ENCODE data around the gene SLC9A7. TPM values are rescaled to one million over a fixed set of nuclear protein-coding genes. Genes with fewer than 3 reads are reported as not detected.

SLC9A7 gene
- total and polyA plus RNA-seq, 7 experiments from 2014 or later: 1.3 to 11.3 (median 3.2) TPM

GRCh38 chrX:46712764-46713163 is 46.2 kb downstream of the SLC9A7 start:
- no peak overlapping the region for H3K27ac Mint-ChIP-seq
- peaks cover 0 to 20% (median 3%) of the 10 kb centered on the region in 5 donors for H3K36me3 Mint-ChIP-seq
- peaks cover 0 to 8% (median 0%) of the 10 kb centered on the region in 11 donors for H3K9me3 Mint-ChIP-seq
- Histone ChIP-seq H3K36me3 (ENCODE audit: control insufficient read depth in 2 of 3, insufficient read depth in 3 of 3, low read length in 3 of 3) (no peaks in the 10 kb centered on the region), H3K4me1 (ENCODE audit: control insufficient read depth in 2 of 2, insufficient read depth in 2 of 2, low read length in 2 of 2) (no peaks in the 10 kb centered on the region), H3K27ac (ENCODE audit: low read depth, low read length) (no peak overlapping the region), H3K27me3 (ENCODE audit: control insufficient read depth in 2 of 2, insufficient read depth in 2 of 2, low read length in 2 of 2) (no peaks in the 10 kb centered on the region), H3K4me3 (ENCODE audit: low read length) (no peak overlapping the region), H3K9me3 (ENCODE audit: control insufficient read depth in 2 of 3, low read length in 3 of 3) (no peaks in the 10 kb centered on the region)
- POLR2A ChIA-PET: no interaction called here
- CTCF ChIA-PET: interaction anchor here (0.6 kb wide), 1 partner anchor 124 kb away, joined by 3 read pairs; no protein-coding TSS in a partner anchor
- DNase-seq: no peak
- no peak overlapping the region for H3K4me3 Mint-ChIP-seq
- no peaks in the 10 kb centered on the region for H3K27me3 Mint-ChIP-seq
- intact Hi-C loops (cut with micrococcal nuclease): loop anchor here in 1 of 2 donors (10.0 kb wide), 1 partner anchor 1052 kb away; no protein-coding TSS in a partner anchor
- H3K4me1 Mint-ChIP-seq: peaks cover 0 to 64% (median 5%) of the 10 kb centered on the region in 7 donors
- no peak for ATAC-seq

GRCh38 chrX:46710927-46711623 is 47.8 kb downstream of the SLC9A7 start:
- CTCF ChIA-PET: no interaction called here
- ATAC-seq: no peak

GRCh38 chrX:46710425-46710824 is 48.5 kb downstream of the SLC9A7 start:
- no peak overlapping the region for H3K4me3 ChIP-seq (ENCODE audit: low read length)
- ATAC-seq (no peak), DNase-seq (no peak)
- CTCF ChIA-PET: no interaction called here
- H3K9me3 ChIP-seq (ENCODE audit: control insufficient read depth in 2 of 3, low read length in 3 of 3): no peaks in the 10 kb centered on the region
- H3K36me3 ChIP-seq (ENCODE audit: control insufficient read depth in 2 of 3, insufficient read depth in 3 of 3, low read length in 3 of 3): no peaks in the 10 kb centered on the region
- H3K27ac ChIP-seq (ENCODE audit: low read depth, low read length): no peak overlapping the region
- POLR2A ChIA-PET: no interaction called here
- no peaks in the 10 kb centered on the region for H3K4me1 ChIP-seq (ENCODE audit: control insufficient read depth in 2 of 2, insufficient read depth in 2 of 2, low read length in 2 of 2)
- peak overlapping the region in 1 of 9 donors; percentile 50 for H3K27ac Mint-ChIP-seq
- H3K27me3 ChIP-seq (ENCODE audit: control insufficient read depth in 2 of 2, insufficient read depth in 2 of 2, low read length in 2 of 2): no peaks in the 10 kb centered on the region
- H3K4me1 Mint-ChIP-seq: peaks cover 0 to 62% (median 5%) of the 10 kb centered on the region in 7 donors
- H3K27me3 Mint-ChIP-seq: no peaks in the 10 kb centered on the region
- peaks cover 0 to 7% (median 0%) of the 10 kb centered on the region in 11 donors for H3K9me3 Mint-ChIP-seq
- H3K4me3 Mint-ChIP-seq: no peak overlapping the region
- H3K36me3 Mint-ChIP-seq: peaks cover 0 to 18% (median 3%) of the 10 kb centered on the region in 5 donors
- intact Hi-C loops (cut with micrococcal nuclease): loop anchor here in 1 of 2 donors (10.0 kb wide), 1 partner anchor 1054 kb away; no protein-coding TSS in a partner anchor

More at GRCh38 chrX:46710927-46711623, 47.8 kb downstream of the SLC9A7 start:
- peaks cover 0 to 18% (median 3%) of the 10 kb centered on the region in 5 donors for H3K36me3 Mint-ChIP-seq
- intact Hi-C loops (cut with micrococcal nuclease): loop anchor here in 1 of 2 donors (10.0 kb wide), 1 partner anchor 1054 kb away; no protein-coding TSS in a partner anchor
- no peaks in the 10 kb centered on the region for H3K27me3 ChIP-seq (ENCODE audit: control insufficient read depth in 2 of 2, insufficient read depth in 2 of 2, low read length in 2 of 2)
- peaks cover 0 to 7% (median 0%) of the 10 kb centered on the region in 11 donors for H3K9me3 Mint-ChIP-seq
- no peaks in the 10 kb centered on the region for H3K9me3 ChIP-seq (ENCODE audit: control insufficient read depth in 2 of 3, low read length in 3 of 3)
- H3K4me3 ChIP-seq (ENCODE audit: low read length): no peak overlapping the region
- no peak for DNase-seq
- H3K4me1 Mint-ChIP-seq: peaks cover 0 to 62% (median 5%) of the 10 kb centered on the region in 7 donors
- peak overlapping the region in 1 of 10 donors; percentile 35 for H3K4me3 Mint-ChIP-seq
- H3K27ac Mint-ChIP-seq: peak overlapping the region in 1 of 9 donors; percentile 52
- H3K4me1 ChIP-seq (ENCODE audit: control insufficient read depth in 2 of 2, insufficient read depth in 2 of 2, low read length in 2 of 2): no peaks in the 10 kb centered on the region
- POLR2A ChIA-PET: no interaction called here
- no peak overlapping the region for H3K27ac ChIP-seq (ENCODE audit: low read depth, low read length)
- H3K36me3 ChIP-seq (ENCODE audit: control insufficient read depth in 2 of 3, insufficient read depth in 3 of 3, low read length in 3 of 3): no peaks in the 10 kb centered on the region
- H3K27me3 Mint-ChIP-seq: no peaks in the 10 kb centered on the region

DNA sequence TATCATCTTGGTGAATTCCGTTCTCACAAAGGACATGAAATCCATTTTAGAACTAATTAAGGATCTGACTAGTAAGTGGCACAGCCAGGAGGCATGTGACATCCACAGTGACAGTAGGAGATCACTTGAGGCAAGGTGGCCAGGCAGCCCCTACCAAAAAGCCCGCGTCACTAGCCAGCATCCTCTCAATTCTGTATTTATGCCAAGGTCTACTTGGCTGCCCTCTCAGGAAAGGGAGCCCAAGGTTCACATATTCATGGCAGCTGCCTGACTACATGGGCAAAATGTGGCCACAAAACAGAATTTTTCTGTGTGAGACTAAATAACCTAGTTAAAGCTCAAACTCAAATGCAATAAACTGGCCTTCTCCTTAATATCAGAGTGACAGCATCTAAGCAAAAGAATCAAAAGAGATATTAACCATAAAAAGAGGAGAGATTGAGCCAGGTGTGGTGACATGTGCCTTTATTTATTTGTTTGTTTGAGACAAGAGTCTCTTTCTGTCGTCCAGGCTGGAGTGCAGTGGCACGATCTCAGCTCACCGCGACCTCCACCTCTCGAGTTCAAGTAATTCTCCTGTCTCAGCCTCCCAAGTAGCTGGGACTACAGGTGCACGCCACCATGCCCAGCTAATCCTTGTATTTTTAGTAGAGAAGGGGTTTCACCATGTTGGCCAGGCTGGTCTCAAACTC is 51.5 kb downstream of the SLC9A7 start:
- Mint-ChIP-seq H3K36me3 (peaks cover 0 to 21% (median 3%) of the 10 kb centered on the region in 5 donors), H3K27me3 (no peaks in the 10 kb centered on the region), H3K27ac (peak overlapping the region in 2 of 9 donors; percentile 41 to 42), H3K9me3 (peaks cover 0 to 7% (median 0%) of the 10 kb centered on the region in 11 donors), H3K4me3 (no peak overlapping the region), H3K4me1 (peaks cover 6 to 65% (median 11%) of the 10 kb centered on the region in 7 donors)
- Histone ChIP-seq H3K27ac (ENCODE audit: low read depth, low read length) (no peak overlapping the region), H3K9me3 (ENCODE audit: control insufficient read depth in 2 of 3, low read length in 3 of 3) (no peaks in the 10 kb centered on the region), H3K27me3 (ENCODE audit: control insufficient read depth in 2 of 2, insufficient read depth in 2 of 2, low read length in 2 of 2) (no peaks in the 10 kb centered on the region), H3K4me3 (ENCODE audit: low read length) (no peak overlapping the region), H3K36me3 (ENCODE audit: control insufficient read depth in 2 of 3, insufficient read depth in 3 of 3, low read length in 3 of 3) (no peaks in the 10 kb centered on the region), H3K4me1 (ENCODE audit: control insufficient read depth in 2 of 2, insufficient read depth in 2 of 2, low read length in 2 of 2) (no peaks in the 10 kb centered on the region)
- DNase-seq (no peak), ATAC-seq (no peak)
- intact Hi-C loops (cut with micrococcal nuclease): loop anchor here in 1 of 2 donors (5.0 kb wide), 1 partner anchor 50 kb away; the partner anchor contains the start of gene SLC9A7
- ChIA-PET POLR2A (no interaction called here), CTCF (no interaction called here)

DNA sequence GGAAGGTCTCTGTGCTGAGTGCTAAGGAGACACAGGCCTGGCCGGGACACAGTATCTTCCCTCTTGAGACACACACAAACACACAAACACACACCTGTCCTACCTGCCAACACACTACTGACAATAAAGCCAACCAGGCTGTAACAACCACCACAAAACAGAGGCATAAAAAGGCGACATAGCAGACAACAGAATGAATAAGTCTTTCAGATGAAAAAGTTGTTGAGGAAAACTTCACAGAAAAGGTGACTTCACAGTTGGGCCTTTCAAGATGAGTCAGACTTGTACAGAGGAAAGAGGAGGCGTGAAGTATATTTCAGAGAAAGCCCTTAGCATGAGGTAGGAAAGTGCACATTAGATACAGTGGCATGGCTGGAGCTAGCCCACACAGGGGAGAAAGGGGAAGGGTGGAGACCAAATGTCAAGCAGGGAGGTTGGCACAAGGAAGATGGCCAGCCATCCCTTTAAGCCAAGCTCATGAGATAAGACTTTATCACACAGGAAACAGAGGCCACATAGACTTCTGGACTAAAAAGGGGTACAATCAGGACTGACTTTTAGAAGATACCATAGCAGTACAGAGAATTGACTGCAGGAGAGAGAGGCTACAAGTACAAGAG is 54.0 kb downstream of the SLC9A7 start:
- peak in 1 of 9 donors; percentile 42 for DNase-seq
- Mint-ChIP-seq H3K27ac (peak overlapping the region in 5 of 9 donors; percentile 9 to 92 (median 35)), H3K27me3 (no peaks in the 10 kb centered on the region), H3K4me3 (peak overlapping the region in 1 of 10 donors; percentile 76), H3K4me1 (peaks cover 6 to 45% (median 7%) of the 10 kb centered on the region in 7 donors), H3K9me3 (peaks cover 0 to 5% (median 0%) of the 10 kb centered on the region in 11 donors), H3K36me3 (peaks cover 0 to 15% (median 3%) of the 10 kb centered on the region in 5 donors)
- no peak overlapping the region for H3K4me3 ChIP-seq (ENCODE audit: low read length)
- POLR2A ChIA-PET: no interaction called here
- H3K4me1 ChIP-seq (ENCODE audit: control insufficient read depth in 2 of 2, insufficient read depth in 2 of 2, low read length in 2 of 2): no peaks in the 10 kb centered on the region
- H3K27ac ChIP-seq (ENCODE audit: low read depth, low read length): no peak overlapping the region
- H3K27me3 ChIP-seq (ENCODE audit: control insufficient read depth in 2 of 2, insufficient read depth in 2 of 2, low read length in 2 of 2): no peaks in the 10 kb centered on the region
- no peaks in the 10 kb centered on the region for H3K36me3 ChIP-seq (ENCODE audit: control insufficient read depth in 2 of 3, insufficient read depth in 3 of 3, low read length in 3 of 3)
- CTCF ChIA-PET: no interaction called here
- intact Hi-C loops (cut with micrococcal nuclease): loop anchor here in 1 of 2 donors (5.0 kb wide), 1 partner anchor 52 kb away; the partner anchor contains the start of gene SLC9A7
- ATAC-seq: peak; percentile 32
- no peaks in the 10 kb centered on the region for H3K9me3 ChIP-seq (ENCODE audit: control insufficient read depth in 2 of 3, low read length in 3 of 3)

- Mint-ChIP-seq H3K36me3 (peaks cover 0 to 15% (median 0%) of the 10 kb centered on the region in 5 donors), H3K9me3 (peaks cover 0 to 5% (median 0%) of the 10 kb centered on the region in 11 donors), H3K27ac (peak overlapping the region in 1 of 9 donors; percentile 92), H3K4me3 (peak overlapping the region in 1 of 10 donors; percentile 50), H3K27me3 (no peaks in the 10 kb centered on the region), H3K4me1 (peaks cover 6 to 44% (median 7%) of the 10 kb centered on the region in 7 donors)
- DNase-seq: no peak
- Histone ChIP-seq H3K9me3 (ENCODE audit: control insufficient read depth in 2 of 3, low read length in 3 of 3) (no peaks in the 10 kb centered on the region), H3K36me3 (ENCODE audit: control insufficient read depth in 2 of 3, insufficient read depth in 3 of 3, low read length in 3 of 3) (no peaks in the 10 kb centered on the region), H3K4me3 (ENCODE audit: low read length) (no peak overlapping the region), H3K4me1 (ENCODE audit: control insufficient read depth in 2 of 2, insufficient read depth in 2 of 2, low read length in 2 of 2) (no peaks in the 10 kb centered on the region), H3K27me3 (ENCODE audit: control insufficient read depth in 2 of 2, insufficient read depth in 2 of 2, low read length in 2 of 2) (no peaks in the 10 kb centered on the region), H3K27ac (ENCODE audit: low read depth, low read length) (no peak overlapping the region)
- CTCF ChIA-PET: no interaction called here
- POLR2A ChIA-PET: no interaction called here
- no peak for ATAC-seq
- intact Hi-C loops (cut with micrococcal nuclease): no loop called here
These were observed 54.9 kb downstream of the SLC9A7 start for GRCh38 chrX:46703980-46704379.
